Islet of Langerhans (tissue), 1 donor: ENCODE results near the gene TAF6L.
"Not testable (repeated sequence)": the region's sequence is repeated elsewhere in the genome, so short reads cannot be mapped to it uniquely, and the experiment has no call there.

Experiments
- FAIRE-seq: peaks from one replicate; lab custom pipeline; 2011; peaks lifted over from hg19 to GRCh38; lab: Jason Lieb, UNC

The TAF6L gene

DNA sequence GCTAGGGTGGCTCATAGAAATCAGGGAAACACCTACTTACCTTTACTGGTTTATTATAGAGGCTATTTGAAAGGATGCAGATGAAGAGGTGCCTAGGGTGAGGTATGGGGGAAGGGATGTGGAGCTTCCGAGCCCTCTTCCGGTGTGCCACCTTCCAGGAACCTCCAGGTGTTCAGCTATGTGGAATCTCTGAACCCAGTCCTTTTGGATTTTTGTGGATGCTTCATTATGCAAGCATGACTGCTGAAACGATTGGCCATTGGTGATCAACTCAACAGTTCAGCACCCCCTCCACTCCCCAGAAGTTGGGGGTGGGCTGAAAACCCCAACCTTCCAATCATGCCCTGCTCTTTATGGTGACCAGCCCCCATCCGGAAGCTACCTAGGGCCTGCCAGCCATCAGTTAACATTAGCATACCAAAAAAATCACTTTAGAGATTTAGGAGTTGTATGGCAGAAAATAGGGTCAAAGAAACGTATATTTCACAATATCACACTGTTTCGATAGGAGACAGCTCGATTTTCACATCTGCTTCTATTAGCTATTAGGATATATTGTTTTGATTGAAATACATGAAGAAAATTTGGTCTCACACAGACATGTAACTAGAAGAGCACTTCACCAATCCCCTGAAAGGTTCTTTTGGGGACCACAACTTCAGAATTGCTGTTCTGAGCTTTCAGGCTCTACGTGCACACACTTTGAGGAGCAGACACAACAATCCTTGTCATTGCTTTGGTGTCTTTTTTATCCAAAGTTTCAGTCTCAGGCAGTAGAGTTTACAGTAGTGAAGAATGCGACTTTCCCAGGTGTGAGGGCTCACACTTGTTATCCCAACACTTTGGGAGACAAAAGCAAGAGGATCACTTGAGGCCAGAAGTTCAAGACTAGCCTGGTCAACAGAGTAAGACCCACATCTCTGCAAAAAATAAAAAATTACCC is 13.1 kb upstream of the TAF6L start:
- FAIRE-seq, result no peak

DNA sequence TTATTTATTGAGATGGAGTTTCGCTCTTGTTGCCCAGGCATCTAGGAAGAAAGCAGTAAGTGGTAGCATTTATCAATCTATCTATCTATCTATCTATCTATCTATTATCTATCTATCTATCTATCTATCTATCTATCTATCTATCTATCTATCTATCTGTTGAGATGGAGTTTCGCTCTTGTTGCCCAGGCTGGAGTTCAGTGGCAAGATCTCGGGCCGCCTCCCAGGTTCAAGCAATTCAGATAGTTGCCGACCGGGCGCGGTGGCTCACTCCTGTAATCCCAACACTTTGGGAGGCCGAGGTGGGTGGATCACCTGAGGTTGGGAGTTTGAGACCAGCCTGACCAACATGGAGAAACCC is 10.3 kb upstream of the TAF6L start:
- FAIRE-seq, result not testable (repeated sequence)

DNA sequence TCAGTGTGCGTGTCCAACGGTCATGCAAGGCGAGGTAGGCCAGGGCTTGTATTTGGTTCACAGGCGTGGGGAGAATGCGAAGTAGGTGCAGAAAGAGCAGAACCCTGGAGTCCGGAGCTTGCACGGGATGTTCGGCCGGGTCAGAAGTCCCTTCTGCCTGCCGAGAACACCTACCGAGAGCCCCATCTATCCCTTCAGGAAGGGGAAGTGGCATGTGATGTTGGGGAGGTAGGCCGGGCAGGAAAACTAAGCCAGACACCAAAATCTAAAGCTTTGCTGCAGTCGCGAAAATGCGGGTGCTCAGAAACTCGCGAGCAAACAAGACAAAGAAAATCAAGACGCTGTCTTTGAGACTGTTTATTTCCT is 435 bp upstream of the TAF6L start:
- no peak for FAIRE-seq

DNA sequence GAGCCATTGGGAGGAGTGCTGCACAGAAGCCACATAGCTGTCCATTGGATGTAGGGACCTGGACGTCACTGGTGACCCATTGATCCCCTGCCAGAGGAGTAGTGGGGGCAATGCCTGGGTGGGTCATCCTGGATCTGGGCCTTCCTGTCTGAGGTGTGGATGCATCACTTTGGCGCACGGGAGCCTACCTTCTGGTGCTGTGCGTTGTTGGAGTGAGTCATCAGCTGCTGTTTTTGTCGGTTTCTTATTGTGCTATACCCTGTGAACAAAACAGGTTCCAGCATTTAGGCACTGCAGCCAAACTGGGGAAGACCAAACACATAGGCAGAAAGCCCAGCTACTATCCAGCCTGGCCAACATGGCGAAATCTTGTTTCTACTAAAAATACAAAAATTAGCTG is 3.2 kb downstream of the TAF6L start:
- no peak for FAIRE-seq

DNA sequence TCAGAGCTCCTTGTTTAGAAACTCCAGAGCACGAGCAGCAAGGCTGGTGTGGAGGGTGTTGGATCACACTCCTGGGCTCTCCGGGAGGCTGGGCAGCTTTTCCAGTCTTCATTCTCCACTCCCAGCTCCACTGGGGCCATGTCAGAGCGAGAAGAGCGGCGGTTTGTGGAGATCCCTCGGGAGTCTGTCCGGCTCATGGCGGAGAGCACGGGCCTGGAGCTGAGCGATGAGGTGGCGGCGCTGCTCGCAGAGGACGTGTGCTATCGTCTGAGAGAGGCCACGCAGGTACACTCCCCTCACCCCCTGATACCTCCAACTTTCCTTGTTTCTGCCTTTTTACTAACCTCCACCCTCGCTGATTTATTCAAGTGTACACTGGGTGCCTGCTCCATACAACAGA is 4.5 kb downstream of the TAF6L start:
- no peak for FAIRE-seq

DNA sequence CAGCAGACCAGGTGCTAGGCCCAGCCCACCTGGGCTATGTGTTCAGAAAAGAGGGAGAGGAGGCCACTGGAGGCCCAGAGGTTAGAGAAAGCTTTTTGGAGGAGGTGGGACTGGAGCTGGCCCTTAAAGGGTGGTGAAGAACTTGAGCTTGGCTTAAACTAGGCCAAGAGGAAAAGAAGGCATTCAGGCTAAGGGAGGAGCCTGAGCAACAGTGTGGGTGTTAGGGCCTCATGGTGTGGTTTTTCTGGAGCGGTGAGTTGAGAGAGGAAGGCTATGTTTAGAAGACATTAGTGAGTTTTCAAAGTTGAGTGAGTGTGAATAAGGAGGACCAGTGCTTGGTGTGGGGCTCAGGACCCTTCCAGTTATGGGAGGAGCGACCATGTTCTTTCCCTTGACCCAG is 6.2 kb downstream of the TAF6L start:
- no peak for FAIRE-seq

DNA sequence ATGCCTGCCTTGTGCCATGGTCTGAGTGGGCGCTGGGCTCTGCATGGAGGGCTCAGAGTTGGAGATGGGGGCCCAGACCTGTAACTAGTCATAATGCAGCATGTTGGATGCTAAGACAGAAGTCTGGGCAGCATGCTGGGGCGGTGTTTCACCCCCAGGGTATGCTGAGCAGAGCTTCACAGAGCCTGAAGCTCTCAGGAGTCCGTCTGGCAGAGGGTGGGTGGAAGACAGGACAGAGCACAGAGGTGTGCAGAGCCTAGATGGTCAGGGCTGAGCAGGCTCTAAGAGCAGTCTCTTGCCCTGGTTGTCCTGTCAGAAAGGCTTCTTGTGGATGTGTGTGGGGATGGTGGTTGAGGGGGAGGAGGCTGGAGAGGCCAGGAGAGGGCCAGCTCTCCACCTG is 7.2 kb downstream of the TAF6L start:
- FAIRE-seq, result no peak

DNA sequence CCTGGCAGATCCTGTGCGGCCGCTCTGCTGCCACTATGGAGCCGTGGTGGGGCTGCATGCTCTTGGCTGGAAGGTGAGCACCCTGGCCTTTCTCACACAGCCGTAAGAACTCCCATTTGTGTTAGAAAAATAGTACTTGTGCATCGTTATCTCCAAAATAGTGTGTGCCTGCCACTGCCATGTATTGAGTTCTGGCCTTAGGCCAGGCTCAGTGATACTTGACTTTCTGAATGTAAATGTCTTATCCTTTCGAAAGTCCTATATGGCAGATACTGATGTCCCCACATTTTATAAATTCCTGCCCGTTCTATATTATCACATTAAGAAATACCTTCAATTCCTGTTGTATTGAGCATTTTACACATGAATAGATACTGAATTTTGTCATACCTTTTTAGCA is 11.6 kb downstream of the TAF6L start:
- no peak for FAIRE-seq

DNA sequence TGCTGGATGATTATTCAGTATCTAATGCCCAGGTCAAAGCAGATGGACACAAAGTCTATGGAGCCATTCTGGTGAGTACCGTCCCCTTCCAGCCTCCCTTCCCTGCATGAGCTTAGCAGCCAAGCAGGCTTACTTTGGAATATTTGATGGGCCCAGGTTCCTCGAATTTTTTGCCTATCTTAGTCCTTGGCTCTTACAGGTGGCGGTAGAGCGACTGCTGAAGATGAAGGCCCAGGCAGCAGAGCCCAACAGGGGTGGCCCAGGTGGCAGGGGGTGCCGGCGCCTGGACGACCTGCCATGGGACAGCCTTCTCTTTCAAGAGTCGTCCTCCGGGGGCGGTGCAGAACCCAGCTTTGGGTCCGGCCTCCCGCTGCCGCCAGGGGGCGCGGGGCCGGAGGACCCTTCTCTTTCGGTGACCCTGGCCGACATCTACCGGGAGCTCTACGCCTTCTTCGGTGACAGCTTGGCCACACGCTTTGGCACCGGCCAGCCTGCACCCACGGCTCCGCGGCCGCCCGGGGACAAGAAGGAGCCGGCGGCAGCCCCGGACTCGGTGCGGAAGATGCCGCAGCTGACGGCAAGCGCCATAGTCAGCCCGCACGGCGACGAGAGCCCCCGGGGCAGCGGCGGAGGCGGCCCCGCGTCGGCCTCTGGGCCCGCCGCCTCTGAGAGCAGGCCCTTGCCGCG is 15.3 kb downstream of the TAF6L start:
- FAIRE-seq, result no peak

DNA sequence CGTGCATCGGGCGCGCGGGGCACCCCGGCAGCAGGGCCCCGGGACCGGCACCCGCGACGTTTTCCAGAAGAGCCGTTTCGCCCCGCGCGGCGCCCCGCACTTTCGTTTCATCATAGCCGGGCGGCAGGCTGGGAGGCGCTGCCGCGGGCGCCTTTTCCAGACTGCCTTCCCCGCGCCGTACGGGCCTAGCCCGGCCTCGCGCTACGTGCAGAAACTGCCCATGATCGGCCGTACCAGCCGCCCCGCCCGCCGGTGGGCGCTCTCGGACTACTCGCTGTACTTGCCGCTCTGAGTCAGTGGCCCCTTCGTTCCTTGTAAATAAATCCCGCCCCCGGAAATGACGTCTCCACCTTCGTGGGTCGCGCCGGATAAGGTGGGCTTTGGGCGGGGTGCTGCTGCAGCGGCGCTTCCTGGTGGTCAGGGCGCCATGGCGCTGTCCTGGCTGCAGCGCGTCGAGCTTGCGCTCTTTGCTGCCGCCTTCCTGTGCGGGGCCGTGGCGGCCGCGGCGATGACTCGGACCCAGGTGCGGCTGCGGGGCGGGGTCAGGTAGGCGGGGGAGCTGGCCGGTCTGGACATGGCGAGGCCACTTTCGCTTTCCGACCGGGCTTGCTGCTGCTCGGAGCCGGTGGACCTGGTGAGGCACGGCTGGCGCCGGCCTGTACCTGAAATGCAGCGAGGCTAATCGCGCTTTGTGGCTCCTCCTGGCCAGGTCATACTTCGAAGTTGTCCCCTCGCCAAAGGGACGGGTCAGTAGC is 16.0 kb downstream of the TAF6L start, which contains the start of gene TMEM179B:
TMEM179B (plus strand) TSS at position 398 of the 755 bp plus-strand sequence; CDS start at position 428, 30 bp downstream.
- no peak for FAIRE-seq

DNA sequence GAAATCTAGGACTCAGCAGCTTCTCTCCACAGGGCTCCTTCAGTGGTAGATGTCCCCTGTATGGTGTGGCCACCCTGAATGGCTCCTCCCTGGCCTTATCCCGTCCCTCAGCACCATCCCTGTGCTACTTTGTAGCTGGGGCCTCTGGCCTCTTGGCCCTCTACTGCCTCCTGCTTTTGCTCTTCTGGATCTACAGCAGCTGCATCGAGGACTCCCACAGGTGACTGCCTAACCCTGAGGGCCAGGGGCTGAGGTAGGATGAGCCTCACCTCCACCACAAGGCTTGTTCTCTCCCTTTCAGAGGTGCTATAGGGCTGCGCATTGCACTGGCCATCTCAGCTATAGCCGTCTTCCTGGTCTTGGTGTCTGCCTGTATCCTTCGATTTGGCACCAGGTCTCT is 17.8 kb downstream of the TAF6L start:
- no peak for FAIRE-seq

DNA sequence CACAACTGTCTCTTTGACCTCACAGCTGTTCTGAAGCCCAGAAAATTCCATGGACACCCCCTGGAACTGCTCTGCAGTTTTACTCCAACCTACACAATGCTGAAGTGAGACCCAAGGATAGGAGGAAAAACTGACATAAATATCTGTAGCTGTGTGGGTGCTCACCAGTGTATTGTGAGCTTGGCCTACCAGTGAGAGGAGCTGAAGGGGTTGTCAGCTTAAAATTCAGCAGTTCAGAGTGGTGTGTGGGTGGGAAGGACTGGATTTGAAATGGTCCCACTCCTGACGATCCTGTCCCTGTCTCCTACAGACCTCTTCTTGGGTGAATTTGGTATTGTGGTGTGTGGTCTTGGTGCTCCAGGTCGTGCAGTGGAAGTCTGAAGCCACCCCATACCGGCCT is 18.4 kb downstream of the TAF6L start:
- FAIRE-seq, result no peak

DNA sequence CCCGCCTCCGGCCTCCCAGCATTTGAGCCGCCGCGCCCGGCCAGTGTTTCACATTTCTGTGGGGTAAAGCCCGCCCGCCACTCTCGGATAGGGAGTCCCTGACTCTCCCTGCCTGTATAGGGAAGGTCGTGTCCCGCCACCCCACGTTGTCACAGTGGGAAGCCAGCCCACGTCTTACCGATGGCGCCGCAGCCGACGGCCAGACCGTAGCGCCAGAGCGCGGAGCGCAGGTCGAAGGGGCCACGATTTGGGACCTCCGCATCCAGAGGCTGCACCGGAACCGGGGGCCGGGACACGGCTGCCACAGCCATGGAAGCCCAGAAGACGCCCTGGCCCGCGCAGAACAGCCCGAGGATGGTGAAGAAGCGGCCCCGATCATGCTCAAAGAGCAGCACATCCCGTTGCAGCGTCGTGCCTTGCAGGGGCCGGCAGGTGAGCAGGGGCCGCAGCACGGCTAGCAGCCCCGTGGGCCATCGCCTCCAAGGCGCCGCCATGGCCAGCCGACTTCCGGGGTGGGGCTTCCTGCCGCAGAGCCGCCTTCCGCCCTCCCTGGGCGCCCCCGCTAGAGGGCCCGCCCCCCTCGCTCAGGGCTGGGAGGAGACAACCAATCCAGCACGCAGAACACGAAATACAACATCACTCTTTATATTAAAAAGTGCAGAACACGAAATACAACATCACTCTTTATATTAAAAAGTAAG is 20.5 kb downstream of the TAF6L start, which contains the start of gene TMEM223:
TMEM223 (minus strand) TSS at position 506 of the 701 bp plus-strand sequence; CDS start at position 494, 12 bp downstream.
- no peak for FAIRE-seq

DNA sequence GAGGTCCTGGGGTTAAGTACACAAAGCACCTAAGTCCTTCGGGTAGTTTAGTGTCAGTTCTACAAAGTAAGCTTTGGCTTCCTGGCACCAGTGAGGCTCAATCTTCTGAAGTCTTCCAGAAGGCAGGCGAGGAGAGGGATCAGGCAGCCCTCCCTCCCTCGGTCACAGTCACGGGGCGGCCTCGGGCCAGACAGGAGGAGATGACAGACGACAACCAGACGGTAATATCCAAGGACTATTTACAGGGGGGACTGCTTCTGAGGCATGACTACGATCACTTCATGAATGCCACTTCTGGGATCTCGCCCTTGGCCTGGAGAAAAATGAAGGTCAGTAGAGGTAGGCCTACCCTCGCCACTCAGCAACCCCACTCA is 21.0 kb downstream of the TAF6L start:
- FAIRE-seq, result no peak

DNA sequence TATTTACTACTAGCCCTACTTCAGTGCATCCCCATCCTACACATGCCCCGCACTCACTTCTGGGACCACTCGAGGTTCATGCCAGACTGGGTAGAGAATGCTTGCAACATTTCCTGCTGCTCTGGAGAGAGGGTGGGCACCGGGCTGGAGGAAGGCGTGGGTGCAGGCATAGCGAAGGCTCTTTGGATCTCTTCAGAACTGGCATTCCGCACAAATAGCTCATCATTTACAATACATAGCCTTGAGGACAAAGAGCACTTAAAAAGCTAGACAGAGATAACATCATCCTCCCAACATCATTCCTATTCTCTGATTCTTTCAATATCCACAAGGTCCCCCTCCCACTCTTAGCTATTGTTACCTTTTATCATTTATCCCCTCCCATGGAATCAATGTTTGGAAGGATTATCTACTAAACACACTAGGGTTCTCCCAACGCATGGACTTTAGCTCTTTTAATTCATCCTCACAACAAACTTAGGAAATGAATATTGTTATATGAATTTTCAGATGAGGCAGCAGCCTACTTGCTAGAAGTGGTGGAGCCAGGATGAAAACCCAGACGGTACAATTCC is 23.1 kb downstream of the TAF6L start:
- FAIRE-seq, result no peak

DNA sequence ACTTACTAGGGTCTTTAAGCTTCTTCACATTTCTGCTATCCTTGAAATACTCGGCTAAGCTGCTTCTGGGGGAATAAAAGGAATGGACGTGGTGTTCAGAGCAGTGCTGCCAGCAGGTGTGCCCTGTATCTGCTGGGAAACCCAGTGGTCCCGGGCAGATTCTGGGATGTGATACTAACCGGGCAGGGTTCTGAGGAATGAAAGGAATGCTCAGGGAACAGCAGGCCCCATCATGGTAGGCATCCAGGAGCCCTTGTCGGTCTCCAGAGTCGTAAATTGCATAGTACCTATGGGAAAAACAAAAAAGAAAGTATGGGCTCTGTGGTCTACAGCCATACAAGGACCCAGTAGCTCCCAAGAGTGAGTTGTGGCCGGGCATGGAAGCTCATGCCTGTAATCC is 25.1 kb downstream of the TAF6L start:
- FAIRE-seq, result no peak

DNA sequence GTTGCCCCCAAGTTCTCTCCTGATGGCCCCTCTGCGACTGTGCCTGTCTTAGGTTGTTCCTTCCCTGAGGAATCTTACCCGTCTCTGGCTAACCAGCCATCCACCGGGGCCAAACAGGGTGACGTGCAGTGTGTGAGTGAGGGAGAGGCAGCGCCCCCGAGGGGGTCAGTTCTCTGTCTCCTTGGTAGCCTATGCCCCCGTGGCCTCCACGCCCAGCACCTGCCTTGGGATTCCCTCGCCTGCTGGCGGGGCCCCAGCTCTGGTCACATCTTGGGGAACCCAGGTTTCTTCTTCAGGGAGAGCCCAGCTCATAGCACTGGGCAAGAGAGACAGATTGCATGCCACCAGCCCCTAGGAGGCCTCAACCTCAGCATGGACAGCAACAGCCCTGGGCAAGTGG is 28.3 kb downstream of the TAF6L start:
- no peak for FAIRE-seq

DNA sequence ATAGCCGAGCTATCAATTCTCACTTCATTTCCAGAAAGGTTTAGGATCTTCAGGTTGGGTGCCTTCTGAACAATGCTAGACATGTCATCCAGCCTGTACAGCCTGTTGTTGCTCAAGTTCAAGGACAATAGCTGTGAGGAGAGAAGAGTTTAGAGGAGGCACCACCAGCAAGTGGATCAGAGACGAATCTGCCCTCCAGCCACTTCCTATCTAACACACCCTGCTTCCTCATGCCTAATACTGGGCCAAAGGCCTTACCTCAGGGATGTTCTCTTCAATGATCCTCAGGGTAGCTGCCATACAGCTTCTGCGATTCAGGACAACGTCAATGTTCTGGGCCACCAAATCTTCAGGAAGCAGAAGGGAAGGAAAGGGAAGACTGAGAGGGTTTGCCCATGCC is 29.9 kb downstream of the TAF6L start:
- FAIRE-seq, result no peak

DNA sequence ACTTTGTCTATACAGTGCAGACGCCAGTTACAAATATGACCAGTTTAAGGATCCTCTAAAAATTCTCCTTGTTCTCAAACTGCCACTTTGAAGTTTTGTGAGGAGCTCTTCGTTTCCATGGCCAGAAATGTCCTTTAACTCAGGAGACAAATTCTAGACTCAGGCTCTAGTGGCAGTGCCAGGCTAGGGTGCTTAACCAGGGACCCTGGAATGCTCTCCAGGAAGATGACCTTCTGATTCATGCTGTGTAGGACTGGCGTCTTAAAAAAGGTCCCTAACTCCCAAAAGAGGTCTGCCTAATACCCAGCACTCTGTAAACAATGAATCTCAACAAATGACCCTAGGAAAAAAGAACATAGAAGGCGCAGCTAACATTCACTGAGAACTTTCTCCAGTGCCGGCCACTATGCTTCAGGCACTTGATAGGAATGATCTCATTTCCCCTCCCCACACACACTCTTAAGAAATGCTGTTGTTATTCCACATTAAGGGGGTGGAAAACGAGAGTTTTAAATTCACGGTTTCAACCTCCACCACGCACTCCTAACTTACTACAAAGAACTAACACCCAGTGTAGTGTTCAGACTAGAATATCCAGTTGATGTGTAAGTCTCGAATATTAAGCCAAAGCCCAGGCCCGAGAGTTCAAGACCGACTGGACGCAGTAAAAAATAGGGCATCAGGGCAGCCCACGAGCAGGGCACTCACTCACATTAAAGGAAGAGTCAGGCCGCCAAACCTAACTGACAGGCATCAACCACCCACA is 33.3 kb downstream of the TAF6L start:
- no peak for FAIRE-seq

DNA sequence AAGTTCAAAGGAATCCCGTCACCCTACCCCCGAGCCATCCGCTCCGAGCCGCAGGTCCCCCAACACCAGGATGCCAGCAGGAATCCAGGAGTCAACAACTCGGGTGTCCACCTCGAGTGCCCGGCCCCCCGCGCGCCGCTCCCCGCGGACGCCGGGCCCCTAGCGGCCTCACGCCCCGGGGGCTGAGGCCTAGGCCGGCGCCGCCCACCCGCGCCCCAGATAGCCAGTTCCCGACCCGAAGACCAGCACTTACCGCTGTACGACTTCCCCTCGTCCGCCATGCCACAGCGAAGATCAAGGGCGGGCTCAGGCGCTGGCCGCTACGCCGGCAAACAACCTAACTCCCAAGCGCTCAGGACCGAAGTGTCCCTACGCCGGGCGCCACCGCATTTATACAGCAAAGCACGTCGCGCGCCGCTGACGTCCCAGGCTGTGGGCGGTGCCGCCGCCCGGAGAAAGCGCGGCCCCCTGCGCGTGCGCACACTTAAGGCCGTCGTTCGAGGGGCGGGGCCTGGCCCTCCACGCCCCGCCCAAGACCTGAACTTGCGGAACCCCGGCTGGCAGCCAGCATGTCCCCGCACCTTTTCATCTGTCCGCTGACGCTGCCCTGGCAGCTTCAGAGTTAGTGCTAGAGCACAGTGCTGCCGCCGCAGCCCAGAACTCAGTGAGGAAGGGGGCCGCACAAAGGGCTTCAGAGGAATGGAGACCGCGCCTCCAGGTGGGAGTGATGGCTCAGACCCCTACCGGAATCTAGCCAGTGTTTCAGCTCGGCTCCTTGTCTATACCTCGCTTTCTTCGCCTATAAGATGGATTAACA is 34.1 kb downstream of the TAF6L start, which contains the start of gene NXF1:
NXF1 (minus strand) TSS at position 365 of the 817 bp plus-strand sequence; CDS start at position 281, 84 bp downstream.
- FAIRE-seq, result no peak
